Stromal cell of bone marrow (primary cell): ENCODE results near the gene SGPP1.
"Not testable (repeated sequence)": the region's sequence is repeated elsewhere in the genome, so short reads cannot be mapped to it uniquely, and the experiment has no call there.

ENCODE experiments used
- DNase-seq: peaks from one replicate; pipeline ENCODE4 v3.0.0-alpha.2; 2012; ENCODE audit warnings: low read depth

SGPP1 gene

DNA sequence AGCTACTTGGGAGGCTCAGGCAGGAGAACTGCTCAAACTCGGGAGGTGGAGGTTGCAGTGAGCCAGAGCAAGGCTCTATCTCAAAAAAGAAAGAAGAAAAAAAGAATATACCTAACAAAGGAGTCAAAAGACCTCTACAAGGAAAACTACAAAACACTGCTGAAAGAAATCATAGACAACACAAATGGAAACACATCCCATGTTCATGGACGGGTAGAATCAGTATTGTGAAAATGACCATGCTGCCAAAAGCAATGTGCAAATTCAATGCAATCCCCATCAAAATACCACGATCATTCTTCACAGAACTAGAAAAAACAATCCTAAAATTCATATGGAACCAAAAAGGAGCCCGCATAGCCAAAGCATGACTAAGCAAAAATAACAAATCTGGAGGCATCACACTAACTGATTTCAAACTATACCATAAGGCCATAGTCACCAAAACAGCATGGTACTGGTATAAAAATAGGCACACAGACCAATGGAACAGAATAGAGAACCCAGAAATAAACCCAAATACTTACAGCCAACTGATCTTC lies 91.7 kb downstream of the SGPP1 start:
- not testable (repeated sequence) for DNase-seq
